Uterus (tissue), 4 donors: ENCODE data around the gene PTTG1. TPM values are rescaled to one million over a fixed set of nuclear protein-coding genes. Genes with fewer than 3 reads are reported as not detected.

Experiments used
- DNase-seq, 2 donors: peaks; one replicate each; pipeline ENCODE4 v3.0.0-alpha.2; 2019 to 2020
- H3K27ac ChIP-seq, 2 donors: fragments of 200-600 bp; sonication (generic); 1 replicate in 1 of 2; 2 replicates in 1 of 2; pipeline ENCODE4 v1.5.1; 2016 to 2018
- H3K27me3 ChIP-seq, 2 donors: fragments of 200-600 bp; sonication (generic); one replicate each; pipeline ENCODE4 v1.5.1; 2018 to 2019; ENCODE audit warnings: control low read depth in 1 of 2
- H3K36me3 ChIP-seq, 2 donors: fragments of 200-600 bp; sonication (generic); one replicate each; pipeline ENCODE4 v1.5.1; 2019; ENCODE audit warnings: control low read depth in 1 of 2
- H3K4me1 ChIP-seq, 2 donors: fragments of 200-600 bp; sonication (generic); one replicate each; pipeline ENCODE4 v1.5.1; 2018 to 2019; ENCODE audit warnings: control low read depth in 1 of 2
- H3K4me3 ChIP-seq, 2 donors: fragments of 200-600 bp; sonication (generic); 1 replicate in 1 of 2; 2 replicates in 1 of 2; pipeline ENCODE4 v1.5.1; 2018 to 2019; ENCODE audit warnings: mild to moderate bottlenecking in 1 of 2
- H3K9me3 ChIP-seq, 2 donors: fragments of 200-600 bp; sonication (generic); one replicate each; pipeline ENCODE4 v1.5.1; 2019; ENCODE audit warnings: control low read depth in 1 of 2
- CTCF ChIP-seq, 4 experiments: fragments of 200-600 bp in 2 of 4; fragments of 450-650 bp in 2 of 4; sonication (generic) in 2 of 4; IDR thresholded peaks; one replicate each; pipeline ENCODE4 v1.5.1; 2016 to 2019; ENCODE audit warnings: antibody characterized with exemption in 4 of 4, mild to moderate bottlenecking in 2 of 4, moderate library complexity in 1 of 4
- POLR2A ChIP-seq, 2 donors: fragments of 450-650 bp; IDR thresholded peaks; one replicate each; pipeline ENCODE4 v1.6.1; 2016; ENCODE audit warnings: antibody characterized with exemption in 2 of 2, mild to moderate bottlenecking in 1 of 2, moderate library complexity in 1 of 2
- intact Hi-C: fragments of 100-400 bp; cut with DNase I; formaldehyde crosslinking; loops from one replicate; pipeline ENCODE4 v1.15.1; 2023; ENCODE audit warnings: low total_unique reads
- total RNA-seq, 4 donors: library from RNA; depleted of rRNA in 3 of 4; stranded (reverse); fragments of >200 nt in 3 of 4; gene quantifications; one replicate each; pipeline versions ENCODE4 v1.1.0 to v1.2.4, GENCODE V29; 2014 to 2023
- donor health status: DM: yes; HTN: yes; CAD: no.

PTTG1 gene
- total RNA-seq, 4 donors from 2014 or later = 2.4 to 40.0 (median 10.6) TPM; not detected in 1

GRCh38 chr5:160438316-160439204, 16.9 kb downstream of the PTTG1 start:
- Histone ChIP-seq H3K27me3 (no peaks in the 10 kb centered on the region), H3K4me3 (peak overlapping the region; percentile 8 to 37), H3K36me3 (no peaks in the 10 kb centered on the region), H3K4me1 (no peaks in the 10 kb centered on the region), H3K27ac (no peak overlapping the region), H3K9me3 (no peaks in the 10 kb centered on the region)
- TF ChIP-seq CTCF (IDR thresholded peaks at IDR 0.05) (peak; percentile 40 to 53 (median 49)), POLR2A (IDR thresholded peaks at IDR 0.05) (no peak)
- intact Hi-C loops = no loop called here
- DNase-seq = peak in 1 of 2 donors; percentile 23

GRCh38 chr5:160439205-160439600, 17.5 kb downstream of the PTTG1 start:
- H3K27ac ChIP-seq = no peak overlapping the region
- intact Hi-C loops = no loop called here

GRCh38 chr5:160441311-160441781, 19.7 kb downstream of the PTTG1 start:
- intact Hi-C loops = no loop called here
- no peak overlapping the region for H3K27ac ChIP-seq
- TF ChIP-seq CTCF (IDR thresholded peaks at IDR 0.05) = no peak
- no peaks in the 10 kb centered on the region for H3K9me3 ChIP-seq
- no peak for DNase-seq
- no peaks in the 10 kb centered on the region for H3K4me1 ChIP-seq
- H3K4me3 ChIP-seq = no peak overlapping the region
- no peaks in the 10 kb centered on the region for H3K36me3 ChIP-seq
- H3K27me3 ChIP-seq = no peaks in the 10 kb centered on the region

More at GRCh38 chr5:160439205-160439600, 17.5 kb downstream of the PTTG1 start:
- Histone ChIP-seq H3K9me3 (no peaks in the 10 kb centered on the region), H3K4me3 (peak overlapping the region; percentile 8 to 37), H3K36me3 (no peaks in the 10 kb centered on the region), H3K4me1 (no peaks in the 10 kb centered on the region), H3K27me3 (no peaks in the 10 kb centered on the region)
- TF ChIP-seq CTCF (IDR thresholded peaks at IDR 0.05) (peak; percentile 72 to 95 (median 81)), POLR2A (IDR thresholded peaks at IDR 0.05) (no peak)
- peak; percentile 77 to 80 for DNase-seq

- intact Hi-C loops = no loop called here
- TF ChIP-seq POLR2A (IDR thresholded peaks at IDR 0.05) (no peak), CTCF (IDR thresholded peaks at IDR 0.05) (no peak)
- Histone ChIP-seq H3K4me3 (no peak overlapping the region), H3K9me3 (no peaks in the 10 kb centered on the region), H3K36me3 (no peaks in the 10 kb centered on the region), H3K27me3 (no peaks in the 10 kb centered on the region), H3K27ac (no peak overlapping the region), H3K4me1 (no peaks in the 10 kb centered on the region)
- no peak for DNase-seq
Observed at GRCh38 chr5:160442824-160443431, 21.3 kb downstream of the PTTG1 start.

GRCh38 chr5:160444407-160444806, 22.8 kb downstream of the PTTG1 start:
- no peaks in the 10 kb centered on the region for H3K36me3 ChIP-seq
- intact Hi-C loops = no loop called here
- H3K9me3 ChIP-seq = no peaks in the 10 kb centered on the region
- TF ChIP-seq POLR2A (IDR thresholded peaks at IDR 0.05) = no peak
- no peak for TF ChIP-seq CTCF (IDR thresholded peaks at IDR 0.05)
- H3K27me3 ChIP-seq = no peaks in the 10 kb centered on the region
- H3K4me3 ChIP-seq = no peak overlapping the region
- DNase-seq = no peak
- H3K27ac ChIP-seq = no peak overlapping the region
- H3K4me1 ChIP-seq = no peaks in the 10 kb centered on the region
